RWPE2 (cell line): Measurements from ENCODE around the gene MYBL2.
"Not testable (repeated sequence)": the region's sequence is repeated elsewhere in the genome, so short reads cannot be mapped to it uniquely, and the experiment has no call there.

Source experiments
- ATAC-seq: fragments of 200-7000 bp; cut with Tn5 transposase; 3 replicates; pipeline ENCODE4 v1.9.1; 2021; ENCODE audit warnings: low read depth
- DNase-seq: peaks from one replicate; pipeline ENCODE4 v3.0.0-alpha.2; 2020; ENCODE audit warnings: low spot score
- H3K27ac ChIP-seq: fragments of 450-650 bp; 2 replicates; pipeline ENCODE4 v1.5.1; 2017; ENCODE audit warnings: mild to moderate bottlenecking; ENCODE audit not compliant: poor library complexity, severe bottlenecking
- H3K27me3 ChIP-seq: fragments of 250-450 bp; sonication (Bioruptor Pico); 2 replicates; pipeline ENCODE4 v1.5.1; 2021; ENCODE audit warnings: mild to moderate bottlenecking, moderate library complexity; ENCODE audit not compliant: insufficient read depth, poor library complexity, severe bottlenecking
- H3K36me3 ChIP-seq: fragments of 250-450 bp; sonication (Bioruptor Pico); 2 replicates; pipeline ENCODE4 v1.5.1; 2020; ENCODE audit warnings: low read depth, mild to moderate bottlenecking, moderate library complexity
- H3K4me1 ChIP-seq: fragments of 250-450 bp; sonication (Bioruptor Pico); 2 replicates; pipeline ENCODE4 v1.5.1; 2021; ENCODE audit warnings: mild to moderate bottlenecking, moderate library complexity; ENCODE audit not compliant: insufficient read depth, poor library complexity, severe bottlenecking
- H3K4me3 ChIP-seq: fragments of 250-450 bp; sonication (Bioruptor Pico); 2 replicates; pipeline ENCODE4 v1.5.1; 2021; ENCODE audit warnings: mild to moderate bottlenecking, moderate library complexity; ENCODE audit not compliant: severe bottlenecking
- H3K9me3 ChIP-seq: fragments of 250-450 bp; sonication (Bioruptor Pico); 2 replicates; pipeline ENCODE4 v1.5.1; 2021; ENCODE audit warnings: mild to moderate bottlenecking, moderate library complexity; ENCODE audit not compliant: severe bottlenecking
- TF ChIP-seq, protein P1 (sequence below): fragments of 450-650 bp; IDR thresholded peaks from one replicate; pipeline ENCODE4 v1.5.1; 2017; ENCODE audit warnings: mild to moderate bottlenecking, moderate library complexity; ENCODE audit not compliant: poor library complexity, severe bottlenecking

MYBL2 gene

DNA sequence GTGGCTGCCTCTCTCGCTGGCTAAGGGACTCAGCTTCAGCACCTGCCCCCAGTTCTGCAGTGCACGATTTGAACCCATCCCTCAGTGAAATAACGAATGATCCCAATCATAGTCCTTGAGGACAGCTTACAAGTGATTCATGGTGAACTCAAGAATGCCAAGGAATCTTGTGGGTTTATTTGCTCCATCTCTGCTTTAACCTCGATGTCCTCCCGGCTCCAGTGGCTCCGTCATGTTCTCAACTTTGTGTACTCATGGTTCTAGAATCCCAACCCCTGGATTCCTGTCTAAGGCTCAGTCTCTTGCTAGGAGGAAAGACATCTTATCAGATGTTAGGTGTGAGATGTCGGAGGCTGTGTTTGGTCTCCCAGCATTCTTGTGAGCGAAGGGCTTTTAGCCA, 88.9 kb downstream of the MYBL2 start:
- Histone ChIP-seq H3K27me3 (no peaks in the 10 kb centered on the region), H3K4me1 (peaks cover 18% of the 10 kb centered on the region), H3K27ac (no peak overlapping the region), H3K36me3 (no peaks in the 10 kb centered on the region), H3K9me3 (no peaks in the 10 kb centered on the region), H3K4me3 (no peak overlapping the region)
- TF ChIP-seq, protein P1, sequence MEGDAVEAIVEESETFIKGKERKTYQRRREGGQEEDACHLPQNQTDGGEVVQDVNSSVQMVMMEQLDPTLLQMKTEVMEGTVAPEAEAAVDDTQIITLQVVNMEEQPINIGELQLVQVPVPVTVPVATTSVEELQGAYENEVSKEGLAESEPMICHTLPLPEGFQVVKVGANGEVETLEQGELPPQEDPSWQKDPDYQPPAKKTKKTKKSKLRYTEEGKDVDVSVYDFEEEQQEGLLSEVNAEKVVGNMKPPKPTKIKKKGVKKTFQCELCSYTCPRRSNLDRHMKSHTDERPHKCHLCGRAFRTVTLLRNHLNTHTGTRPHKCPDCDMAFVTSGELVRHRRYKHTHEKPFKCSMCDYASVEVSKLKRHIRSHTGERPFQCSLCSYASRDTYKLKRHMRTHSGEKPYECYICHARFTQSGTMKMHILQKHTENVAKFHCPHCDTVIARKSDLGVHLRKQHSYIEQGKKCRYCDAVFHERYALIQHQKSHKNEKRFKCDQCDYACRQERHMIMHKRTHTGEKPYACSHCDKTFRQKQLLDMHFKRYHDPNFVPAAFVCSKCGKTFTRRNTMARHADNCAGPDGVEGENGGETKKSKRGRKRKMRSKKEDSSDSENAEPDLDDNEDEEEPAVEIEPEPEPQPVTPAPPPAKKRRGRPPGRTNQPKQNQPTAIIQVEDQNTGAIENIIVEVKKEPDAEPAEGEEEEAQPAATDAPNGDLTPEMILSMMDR, result no peak
- no peak for DNase-seq
- no peak for ATAC-seq

DNA sequence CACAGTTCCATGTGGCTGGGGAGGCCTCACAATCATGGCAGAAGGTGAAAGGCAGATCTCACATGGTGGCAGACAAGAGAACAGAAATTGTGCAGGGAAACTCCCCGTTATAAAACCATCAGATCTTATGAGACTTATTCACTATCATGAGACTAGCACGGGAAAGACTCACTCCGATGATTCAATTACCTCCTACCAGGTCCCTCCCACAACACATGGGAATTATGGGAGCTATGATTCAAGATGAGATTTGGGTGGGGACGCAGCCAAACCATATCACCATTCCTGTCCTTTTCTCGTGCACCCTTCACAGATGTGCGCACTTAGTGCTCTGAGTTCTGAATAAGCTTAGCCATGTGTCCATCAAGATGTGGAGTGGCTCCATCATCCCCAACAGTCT, 91.0 kb downstream of the MYBL2 start:
- H3K27ac ChIP-seq, H3K4me1 ChIP-seq, H3K27me3 ChIP-seq, DNase-seq, H3K36me3 ChIP-seq, H3K4me3 ChIP-seq, ATAC-seq, H3K9me3 ChIP-seq: not testable (repeated sequence)

DNA sequence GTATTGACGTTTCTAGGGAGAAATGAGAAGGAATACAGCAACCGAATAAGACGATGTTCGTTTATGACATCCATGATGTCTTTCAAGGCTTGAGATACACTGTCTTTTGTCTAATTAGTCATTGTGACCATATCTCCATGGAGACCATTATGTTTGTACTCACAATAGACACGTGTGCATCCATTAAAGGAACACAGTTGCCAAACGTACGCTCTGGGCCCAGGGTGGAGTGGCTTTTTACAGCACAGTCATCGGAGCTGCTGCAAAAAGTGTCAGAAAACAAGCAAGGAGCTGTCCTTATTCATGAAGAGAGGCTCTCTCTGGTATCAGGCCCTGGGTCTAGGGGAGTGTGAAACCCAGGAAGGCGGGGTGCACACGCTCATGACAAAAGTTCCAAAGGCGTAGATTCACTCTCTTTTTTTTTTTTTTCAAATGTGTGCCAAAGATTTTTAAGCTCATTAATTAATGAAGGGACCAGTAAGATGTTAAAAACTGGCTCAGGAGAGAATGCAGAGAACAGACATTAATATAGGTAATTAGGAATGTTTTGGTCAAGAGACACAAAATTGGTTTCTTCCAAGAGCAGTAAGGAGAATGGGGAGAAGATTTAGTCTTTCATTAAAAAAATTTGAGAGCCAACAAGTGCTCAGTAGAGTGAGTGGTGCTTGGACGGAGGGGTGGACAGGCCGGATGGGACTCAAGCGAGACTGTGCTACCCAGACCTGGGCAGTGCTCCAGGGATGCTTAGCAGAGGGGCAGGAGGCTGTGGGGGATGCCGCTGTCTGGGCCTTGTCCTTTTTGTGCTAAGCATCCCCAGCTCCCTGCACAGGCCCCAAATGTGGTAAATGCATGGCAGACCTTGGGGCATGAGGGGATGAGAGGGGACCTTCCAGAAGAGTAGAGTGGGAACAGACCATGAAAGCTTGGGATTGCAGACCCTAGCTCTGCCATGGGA, 94.7 kb downstream of the MYBL2 start:
- no peaks in the 10 kb centered on the region for H3K27me3 ChIP-seq
- TF ChIP-seq, protein P1, result no peak
- H3K36me3 ChIP-seq, result no peaks in the 10 kb centered on the region
- H3K4me1 ChIP-seq, result no peaks in the 10 kb centered on the region
- H3K9me3 ChIP-seq, result no peaks in the 10 kb centered on the region
- no peak overlapping the region for H3K27ac ChIP-seq
- ATAC-seq, result 0 out of 3 replicates have a peak, but pooled peaks have one; percentile 17
- H3K4me3 ChIP-seq, result no peak overlapping the region
- DNase-seq, result no peak

DNA sequence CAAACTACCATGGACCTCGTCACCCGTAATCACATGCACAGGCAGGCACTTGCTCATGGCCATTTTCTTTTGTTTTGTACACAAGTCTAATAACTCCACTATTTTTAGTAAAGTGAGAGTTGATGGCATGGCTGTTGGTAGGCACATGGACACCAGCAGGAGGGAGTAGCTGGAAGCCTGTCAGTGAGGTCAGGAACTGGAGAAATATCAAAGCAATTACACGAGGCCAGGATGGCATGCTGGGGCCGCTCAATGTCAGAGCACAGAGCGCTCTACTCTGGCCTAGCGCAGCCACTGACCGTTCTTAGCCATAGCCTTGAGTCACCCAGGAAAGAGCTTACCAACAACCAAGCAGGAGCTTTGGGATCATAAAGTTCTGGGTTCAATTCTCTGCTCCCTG, 96.0 kb downstream of the MYBL2 start:
- Histone ChIP-seq H3K36me3 (no peaks in the 10 kb centered on the region), H3K4me1 (no peaks in the 10 kb centered on the region), H3K9me3 (no peaks in the 10 kb centered on the region), H3K27me3 (no peaks in the 10 kb centered on the region), H3K27ac (no peak overlapping the region), H3K4me3 (no peak overlapping the region)
- DNase-seq (no peak), ATAC-seq (no peak)
- TF ChIP-seq, protein P1, result no peak

GRCh38 chr20:43765916-43766315, 99.0 kb downstream of the MYBL2 start:
- ATAC-seq, result no peak
- H3K36me3 ChIP-seq, result no peaks in the 10 kb centered on the region
- TF ChIP-seq, protein P1, result no peak
- no peaks in the 10 kb centered on the region for H3K27me3 ChIP-seq
- H3K4me3 ChIP-seq, result no peak overlapping the region
- no peaks in the 10 kb centered on the region for H3K9me3 ChIP-seq
- DNase-seq, result no peak
- H3K27ac ChIP-seq, result no peak overlapping the region
- H3K4me1 ChIP-seq, result no peaks in the 10 kb centered on the region
